HFFc6 (cell line): ENCODE results near the gene PDE5A. TPM values are rescaled to one million over a fixed set of nuclear protein-coding genes. Genes with fewer than 3 reads are reported as not detected.
A peak's percentile ranks its signal among the peaks of the same experiment; 100 is the strongest.

Source experiments
- DNase-seq: peaks from one replicate; pipeline ENCODE4 v3.0.0-alpha.2; 2018
- H3K27ac Mint-ChIP-seq: 2 replicates; pipeline ENCODE4 v1.8.0; 2020; ENCODE audit warnings: mild to moderate bottlenecking, mixed read lengths
- H3K27me3 Mint-ChIP-seq: 2 replicates; pipeline ENCODE4 v1.8.0; 2021; ENCODE audit warnings: mild to moderate bottlenecking, moderate library complexity, mixed read lengths; ENCODE audit not compliant: insufficient read depth
- H3K36me3 Mint-ChIP-seq: 2 replicates; pipeline ENCODE4 v1.8.0; 2021; ENCODE audit warnings: low read depth, mixed read lengths
- H3K4me1 Mint-ChIP-seq: 2 replicates; pipeline ENCODE4 v1.8.0; 2020; ENCODE audit warnings: low read depth, mixed read lengths
- H3K4me3 Mint-ChIP-seq: 2 replicates; pipeline ENCODE4 v1.8.0; 2020; ENCODE audit warnings: mild to moderate bottlenecking, moderate library complexity, mixed read lengths
- H3K9me3 Mint-ChIP-seq: 2 replicates; pipeline ENCODE4 v1.8.0; 2020; ENCODE audit warnings: mild to moderate bottlenecking, mixed read lengths
- total RNA-seq, 6 experiments: library from RNA; stranded (reverse); fragmentation: NEBNext Ultra II Directional; extraction: Animal tissue kit (Norgen Biotek cat#: 25700); gene quantifications; 2 replicates in 1 of 6; 3 replicates in 5 of 6; pipeline ENCODE4 v1.2.3, GENCODE V29; 2021
- TF ChIP-seq, protein P1 (sequence below): fragments of 200-600 bp; sonication (generic); IDR thresholded peaks from 2 replicates; pipeline ENCODE4 v1.5.0; 2021; ENCODE audit warnings: antibody characterized with exemption, mild to moderate bottlenecking

Gene PDE5A
- total RNA-seq, 6 experiments from 2014 or later, result 13.3 to 23.2 (median 18.6) TPM

DNA sequence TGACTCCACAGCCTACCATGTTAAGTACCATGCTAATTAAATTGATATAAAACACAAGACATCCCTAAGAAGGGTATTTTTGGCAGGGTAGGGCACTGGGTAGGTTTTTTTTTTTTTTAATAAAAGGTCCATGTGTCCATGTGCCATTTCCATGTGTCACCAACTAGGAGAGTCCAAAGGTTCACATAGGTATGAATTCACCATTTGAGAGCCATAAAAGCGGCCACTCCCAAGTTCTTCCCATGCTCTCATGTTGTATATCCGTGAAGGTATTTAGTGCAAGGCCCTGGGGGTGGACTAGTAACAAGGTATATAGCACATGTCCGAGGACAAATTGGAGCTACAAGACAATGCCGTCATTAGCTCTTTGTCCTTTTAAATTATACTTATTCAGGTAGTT is 107.3 kb downstream of the PDE5A start:
- peaks cover 78% of the 10 kb centered on the region for H3K4me1 Mint-ChIP-seq
- no peak overlapping the region for H3K27ac Mint-ChIP-seq
- no peak for DNase-seq
- H3K4me3 Mint-ChIP-seq, result no peak overlapping the region
- H3K27me3 Mint-ChIP-seq, result no peaks in the 10 kb centered on the region; the same call in 1 of the 2 replicates
- TF ChIP-seq, protein P1, sequence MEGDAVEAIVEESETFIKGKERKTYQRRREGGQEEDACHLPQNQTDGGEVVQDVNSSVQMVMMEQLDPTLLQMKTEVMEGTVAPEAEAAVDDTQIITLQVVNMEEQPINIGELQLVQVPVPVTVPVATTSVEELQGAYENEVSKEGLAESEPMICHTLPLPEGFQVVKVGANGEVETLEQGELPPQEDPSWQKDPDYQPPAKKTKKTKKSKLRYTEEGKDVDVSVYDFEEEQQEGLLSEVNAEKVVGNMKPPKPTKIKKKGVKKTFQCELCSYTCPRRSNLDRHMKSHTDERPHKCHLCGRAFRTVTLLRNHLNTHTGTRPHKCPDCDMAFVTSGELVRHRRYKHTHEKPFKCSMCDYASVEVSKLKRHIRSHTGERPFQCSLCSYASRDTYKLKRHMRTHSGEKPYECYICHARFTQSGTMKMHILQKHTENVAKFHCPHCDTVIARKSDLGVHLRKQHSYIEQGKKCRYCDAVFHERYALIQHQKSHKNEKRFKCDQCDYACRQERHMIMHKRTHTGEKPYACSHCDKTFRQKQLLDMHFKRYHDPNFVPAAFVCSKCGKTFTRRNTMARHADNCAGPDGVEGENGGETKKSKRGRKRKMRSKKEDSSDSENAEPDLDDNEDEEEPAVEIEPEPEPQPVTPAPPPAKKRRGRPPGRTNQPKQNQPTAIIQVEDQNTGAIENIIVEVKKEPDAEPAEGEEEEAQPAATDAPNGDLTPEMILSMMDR, result no peak
- H3K36me3 Mint-ChIP-seq, result peaks cover 33% of the 10 kb centered on the region
- H3K9me3 Mint-ChIP-seq, result no peaks in the 10 kb centered on the region

DNA sequence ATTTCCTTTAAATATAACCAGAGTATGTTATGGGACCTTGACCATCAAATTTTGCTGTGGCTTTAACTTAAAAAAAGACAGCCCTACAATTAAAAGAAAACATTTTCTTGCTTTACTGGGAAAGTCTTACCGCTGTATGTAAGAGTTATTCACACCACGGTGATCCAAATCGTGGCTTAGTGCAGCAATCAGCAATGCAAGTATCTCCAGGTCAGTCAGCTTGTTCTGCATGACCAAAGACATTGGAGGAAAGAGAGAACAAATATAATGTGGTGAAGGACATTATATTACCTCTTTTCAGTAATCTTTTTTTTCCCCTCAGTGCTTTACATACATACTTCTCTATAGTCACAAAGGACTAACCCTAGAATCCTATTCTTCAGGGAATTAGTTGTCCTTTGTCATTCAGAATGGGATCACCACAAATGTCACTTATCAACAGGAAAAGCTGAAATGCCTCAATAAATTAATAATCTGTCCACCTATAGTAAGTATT is 109.6 kb downstream of the PDE5A start:
- Mint-ChIP-seq H3K9me3 (no peaks in the 10 kb centered on the region), H3K36me3 (peaks cover 31% of the 10 kb centered on the region), H3K27me3 (no peaks in the 10 kb centered on the region; the same call in 1 of the 2 replicates), H3K4me1 (peaks cover 55% of the 10 kb centered on the region), H3K4me3 (no peak overlapping the region), H3K27ac (peak overlapping the region; percentile 76)
- no peak for DNase-seq
- TF ChIP-seq, protein P1, result no peak

DNA sequence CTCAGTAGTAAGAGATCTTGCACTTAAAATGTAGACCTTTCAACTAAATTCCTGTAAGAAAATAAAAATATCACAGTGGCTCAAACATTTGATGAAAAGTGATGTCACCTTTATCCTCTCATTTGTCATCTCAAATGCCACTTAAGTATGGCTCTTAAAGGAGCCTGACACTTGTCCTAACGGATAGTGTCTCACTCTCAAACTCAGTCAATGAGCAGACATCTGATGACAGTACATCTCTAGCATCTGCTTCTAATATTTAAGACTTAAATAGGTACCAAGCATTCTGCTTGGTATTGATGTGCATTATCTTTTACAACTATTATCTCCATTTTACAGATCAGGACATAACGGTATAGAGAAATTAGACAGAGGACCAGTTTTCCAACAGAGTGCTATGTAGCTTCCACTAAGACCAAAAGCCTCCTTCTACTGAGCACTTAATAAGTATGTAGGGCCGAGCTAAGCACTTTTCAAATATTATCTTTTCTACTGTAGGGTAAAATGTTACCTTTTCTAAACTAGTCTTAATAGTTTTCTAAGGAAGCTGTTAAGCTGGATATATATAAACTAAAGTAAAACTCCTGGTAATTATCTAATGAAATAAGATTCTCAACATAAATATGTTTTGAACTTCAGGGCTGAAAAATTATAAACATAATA is 110.2 kb downstream of the PDE5A start:
- H3K36me3 Mint-ChIP-seq, result peaks cover 33% of the 10 kb centered on the region
- H3K27ac Mint-ChIP-seq, result peak overlapping the region; percentile 76
- H3K4me1 Mint-ChIP-seq, result peaks cover 53% of the 10 kb centered on the region
- H3K27me3 Mint-ChIP-seq, result no peaks in the 10 kb centered on the region; the same call in 1 of the 2 replicates
- H3K4me3 Mint-ChIP-seq, result peak overlapping the region; percentile 71
- no peak for DNase-seq
- TF ChIP-seq, protein P1, result no peak
- no peaks in the 10 kb centered on the region for H3K9me3 Mint-ChIP-seq

DNA sequence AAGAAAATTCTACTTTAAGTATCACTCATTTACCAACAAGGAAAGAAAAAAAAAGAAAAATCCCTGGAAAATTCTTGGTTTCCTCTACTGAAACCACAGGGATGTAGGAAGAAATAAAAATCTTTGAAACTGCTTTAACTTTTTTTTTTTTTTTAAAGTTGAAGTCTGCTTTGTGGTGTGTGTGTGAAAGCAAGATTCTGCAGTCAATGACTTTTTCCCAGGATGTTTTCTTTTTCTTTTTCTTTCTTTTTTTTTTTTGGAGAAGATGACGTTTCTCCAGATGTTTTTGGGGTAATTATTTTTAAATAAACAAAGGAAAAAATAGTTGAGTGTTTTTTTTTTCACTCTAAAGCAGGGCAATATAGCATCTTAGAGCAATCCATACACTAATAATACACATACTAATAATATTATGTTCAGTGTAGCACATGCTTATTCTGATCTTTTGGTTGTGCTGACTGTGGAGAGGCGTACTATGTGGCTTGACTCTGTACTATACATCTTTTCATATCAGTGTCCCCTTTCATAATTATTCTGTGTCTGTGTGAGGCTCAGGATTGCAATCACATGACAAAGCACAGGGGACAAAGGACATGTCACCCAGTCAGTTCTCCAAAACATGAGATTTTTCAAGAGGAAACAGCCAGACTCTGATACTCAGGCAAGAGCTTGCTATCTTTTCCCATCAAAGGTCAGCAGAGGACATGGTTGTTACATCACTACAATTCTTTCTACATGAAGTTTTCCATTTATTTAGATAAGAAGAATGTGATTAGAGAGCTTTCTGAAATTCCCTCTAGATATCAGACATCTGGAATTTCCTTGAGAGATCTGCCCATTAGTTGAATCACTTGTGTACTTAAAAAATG is 111.0 kb downstream of the PDE5A start:
- TF ChIP-seq, protein P1, result no peak
- no peaks in the 10 kb centered on the region for H3K9me3 Mint-ChIP-seq
- peaks cover 53% of the 10 kb centered on the region for H3K4me1 Mint-ChIP-seq
- H3K36me3 Mint-ChIP-seq, result peaks cover 39% of the 10 kb centered on the region
- H3K27me3 Mint-ChIP-seq, result no peaks in the 10 kb centered on the region; the same call in 1 of the 2 replicates
- peak overlapping the region; percentile 76 for H3K27ac Mint-ChIP-seq
- DNase-seq, result peak; percentile 76
- peak overlapping the region; percentile 71 for H3K4me3 Mint-ChIP-seq

DNA sequence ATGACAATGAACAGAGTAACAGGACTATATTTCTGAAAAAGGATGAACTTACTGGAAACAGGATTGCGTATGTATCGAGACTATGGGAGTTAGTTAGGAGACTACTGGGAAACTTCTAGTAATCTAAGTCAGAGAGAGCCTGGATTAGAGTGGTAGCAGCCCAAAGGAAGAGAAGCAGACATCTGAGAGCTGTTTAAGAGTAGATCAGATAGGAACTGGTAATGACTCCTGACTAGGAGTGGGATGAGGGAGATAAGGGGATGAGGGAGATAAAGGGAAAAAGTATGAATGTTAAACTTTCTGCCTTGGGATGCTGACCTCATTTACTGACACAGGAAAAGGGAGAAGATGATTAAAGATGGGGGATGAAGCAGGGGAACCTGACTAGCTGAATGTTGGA is 116.2 kb downstream of the PDE5A start:
- Mint-ChIP-seq H3K27ac (no peak overlapping the region; the same call in 1 of the 2 replicates), H3K36me3 (peaks cover 32% of the 10 kb centered on the region), H3K4me3 (no peak overlapping the region), H3K9me3 (no peaks in the 10 kb centered on the region), H3K27me3 (no peaks in the 10 kb centered on the region; the same call in none of the 2 replicates), H3K4me1 (peaks cover 50% of the 10 kb centered on the region)
- no peak for DNase-seq
- TF ChIP-seq, protein P1, result no peak
